ES-I3 (cell line): Measurements from ENCODE around the gene PDE3B.
"Not testable (repeated sequence)": the region's sequence is repeated elsewhere in the genome, so short reads cannot be mapped to it uniquely, and the experiment has no call there.

ENCODE experiments used
- H3K36me3 ChIP-seq: 2 replicates; pipeline ENCODE4 v1.6.1; 2013; ENCODE audit warnings: mild to moderate bottlenecking, low read length, control low read depth, moderate library complexity; ENCODE audit not compliant: insufficient read depth
- H3K4me1 ChIP-seq: 2 replicates; pipeline ENCODE4 v1.6.1; 2013; ENCODE audit warnings: mild to moderate bottlenecking, control low read depth, low read length; ENCODE audit not compliant: insufficient read depth
- H3K9ac ChIP-seq: 2 replicates; pipeline ENCODE4 v1.6.1; 2013; ENCODE audit warnings: low read depth, mild to moderate bottlenecking, low read length, moderate library complexity
- H3K9me3 ChIP-seq: 2 replicates; pipeline ENCODE4 v1.6.1; 2013; ENCODE audit warnings: mild to moderate bottlenecking, low read length, moderate library complexity; ENCODE audit not compliant: control insufficient read depth, insufficient read depth

Gene PDE3B

GRCh38 chr11:14678350-14678749 is 34.7 kb downstream of the PDE3B start:
- Histone ChIP-seq H3K9me3 (no peaks in the 10 kb centered on the region), H3K9ac (no peak overlapping the region), H3K36me3 (no peaks in the 10 kb centered on the region), H3K4me1 (no peaks in the 10 kb centered on the region)

- no peaks in the 10 kb centered on the region for H3K4me1 ChIP-seq
- no peaks in the 10 kb centered on the region for H3K36me3 ChIP-seq
- H3K9me3 ChIP-seq: no peaks in the 10 kb centered on the region
- no peak overlapping the region for H3K9ac ChIP-seq
Observed at GRCh38 chr11:14679662-14680061, 36.1 kb downstream of the PDE3B start.

GRCh38 chr11:14684234-14684915 is 40.8 kb downstream of the PDE3B start:
- H3K4me1 ChIP-seq, H3K9me3 ChIP-seq, H3K9ac ChIP-seq, H3K36me3 ChIP-seq: not testable (repeated sequence)

GRCh38 chr11:14687456-14687855 is 43.9 kb downstream of the PDE3B start:
- Histone ChIP-seq H3K36me3 (no peaks in the 10 kb centered on the region), H3K9ac (no peak overlapping the region), H3K4me1 (no peaks in the 10 kb centered on the region), H3K9me3 (no peaks in the 10 kb centered on the region)

- H3K9ac ChIP-seq: no peak overlapping the region
- no peaks in the 10 kb centered on the region for H3K36me3 ChIP-seq
- H3K4me1 ChIP-seq: no peaks in the 10 kb centered on the region
- H3K9me3 ChIP-seq: no peaks in the 10 kb centered on the region
Observed at GRCh38 chr11:14687943-14688627, 44.5 kb downstream of the PDE3B start.

GRCh38 chr11:14695656-14696055 is 52.1 kb downstream of the PDE3B start:
- H3K9ac ChIP-seq, H3K36me3 ChIP-seq, H3K9me3 ChIP-seq, H3K4me1 ChIP-seq: not testable (repeated sequence)

GRCh38 chr11:14698771-14699170 is 55.2 kb downstream of the PDE3B start:
- Histone ChIP-seq H3K4me1 (no peaks in the 10 kb centered on the region), H3K9me3 (0 out of 2 replicates have a peak, but pooled peaks cover 4% of the 10 kb centered on the region), H3K9ac (no peak overlapping the region)

GRCh38 chr11:14700593-14700992 is 57.0 kb downstream of the PDE3B start:
- H3K4me1 ChIP-seq: no peaks in the 10 kb centered on the region
- H3K36me3 ChIP-seq: no peaks in the 10 kb centered on the region
- H3K9me3 ChIP-seq: 0 out of 2 replicates have a peak, but pooled peaks cover 4% of the 10 kb centered on the region
- no peak overlapping the region for H3K9ac ChIP-seq

More at GRCh38 chr11:14698771-14699170, 55.2 kb downstream of the PDE3B start:
- H3K36me3 ChIP-seq: no peaks in the 10 kb centered on the region

- H3K9me3 ChIP-seq: 0 out of 2 replicates have a peak, but pooled peaks cover 4% of the 10 kb centered on the region
- no peaks in the 10 kb centered on the region for H3K36me3 ChIP-seq
- H3K4me1 ChIP-seq: no peaks in the 10 kb centered on the region
- no peak overlapping the region for H3K9ac ChIP-seq
Observed at GRCh38 chr11:14702760-14703159, 59.2 kb downstream of the PDE3B start.

- no peaks in the 10 kb centered on the region for H3K36me3 ChIP-seq
- no peak overlapping the region for H3K9ac ChIP-seq
- H3K4me1 ChIP-seq: no peaks in the 10 kb centered on the region
- 0 out of 2 replicates have a peak, but pooled peaks cover 4% of the 10 kb centered on the region for H3K9me3 ChIP-seq
Observed at GRCh38 chr11:14703731-14704130, 60.1 kb downstream of the PDE3B start.

GRCh38 chr11:14705067-14705466 is 61.5 kb downstream of the PDE3B start:
- no peaks in the 10 kb centered on the region for H3K4me1 ChIP-seq
- H3K9me3 ChIP-seq: 0 out of 2 replicates have a peak, but pooled peaks cover 4% of the 10 kb centered on the region
- no peak overlapping the region for H3K9ac ChIP-seq
- no peaks in the 10 kb centered on the region for H3K36me3 ChIP-seq

- Histone ChIP-seq H3K36me3 (no peaks in the 10 kb centered on the region), H3K4me1 (no peaks in the 10 kb centered on the region), H3K9me3 (no peaks in the 10 kb centered on the region), H3K9ac (no peak overlapping the region)
Observed at GRCh38 chr11:14713496-14714244, 70.1 kb downstream of the PDE3B start.

- H3K9ac ChIP-seq: peak overlapping the region; percentile 40
- H3K36me3 ChIP-seq, H3K9me3 ChIP-seq, H3K4me1 ChIP-seq: not testable (repeated sequence)
Observed at GRCh38 chr11:14715669-14716068, 72.1 kb downstream of the PDE3B start.

GRCh38 chr11:14722496-14722895 is 78.9 kb downstream of the PDE3B start:
- H3K9ac ChIP-seq: no peak overlapping the region
- H3K9me3 ChIP-seq: no peaks in the 10 kb centered on the region
- H3K4me1 ChIP-seq: peaks cover 6% of the 10 kb centered on the region; the same call in 1 of the 2 replicates
- H3K36me3 ChIP-seq: no peaks in the 10 kb centered on the region
